Duodenal mucosa (tissue), 2 donors: ENCODE results near the gene HOXC12.

ENCODE experiments used
- H3K27ac ChIP-seq: one replicate; pipeline ENCODE4 v1.7.0; 2013; ENCODE audit warnings: low read depth, low read length
- H3K27me3 ChIP-seq, 2 donors: one replicate each; pipeline ENCODE4 v1.7.0; 2013; ENCODE audit warnings: low read length in 2 of 2, control low read depth in 1 of 2; ENCODE audit not compliant: insufficient read depth in 2 of 2, control insufficient read depth in 1 of 2
- H3K36me3 ChIP-seq, 2 donors: one replicate each; pipeline ENCODE4 v1.7.0; 2013; ENCODE audit warnings: low read length in 2 of 2, control low read depth in 1 of 2; ENCODE audit not compliant: insufficient read depth in 2 of 2, control insufficient read depth in 1 of 2
- H3K4me1 ChIP-seq, 2 donors: one replicate each; pipeline ENCODE4 v1.7.0; 2013; ENCODE audit warnings: low read length in 2 of 2, control low read depth in 1 of 2; ENCODE audit not compliant: insufficient read depth in 2 of 2, control insufficient read depth in 1 of 2
- H3K4me3 ChIP-seq, 2 donors: one replicate each; pipeline ENCODE4 v1.7.0; 2013; ENCODE audit warnings: low read length in 2 of 2, low read depth in 1 of 2
- H3K9ac ChIP-seq, 2 donors: one replicate each; pipeline ENCODE4 v1.7.0; 2013; ENCODE audit warnings: low read length in 2 of 2, low read depth in 1 of 2
- H3K9me3 ChIP-seq, 2 donors: one replicate each; pipeline ENCODE4 v1.7.0; 2013; ENCODE audit warnings: low read length in 2 of 2, control low read depth in 1 of 2; ENCODE audit not compliant: control insufficient read depth in 1 of 2

Gene HOXC12

GRCh38 chr12:53954694-53955035 is at the start of gene HOXC12:
Gene HOXC12 (plus strand): TSS chr12:53954903. CDS start chr12:53954930, 27 bp downstream.
- Histone ChIP-seq H3K4me1 (peaks cover 0 to 3% of the 10 kb centered on the region in 2 donors), H3K36me3 (no peaks in the 10 kb centered on the region), H3K4me3 (no peak within 1 kb of the TSS), H3K27ac (no peak within 1 kb of the TSS), H3K9me3 (no peaks in the 10 kb centered on the region), H3K9ac (no peak within 1 kb of the TSS), H3K27me3 (peaks cover 96 to 99% of the 10 kb centered on the region in 2 donors)

GRCh38 chr12:53907103-53907502 is 47.6 kb upstream of the HOXC12 start:
- Histone ChIP-seq H3K27me3 (peaks cover 13 to 25% of the 10 kb centered on the region in 2 donors), H3K9ac (no peak overlapping the region), H3K4me1 (no peaks in the 10 kb centered on the region), H3K9me3 (no peaks in the 10 kb centered on the region), H3K27ac (no peak overlapping the region), H3K36me3 (no peaks in the 10 kb centered on the region), H3K4me3 (no peak overlapping the region)

GRCh38 chr12:53916788-53917655 is 37.7 kb upstream of the HOXC12 start:
- no peaks in the 10 kb centered on the region for H3K36me3 ChIP-seq
- peaks cover 14 to 29% of the 10 kb centered on the region in 2 donors for H3K27me3 ChIP-seq
- H3K27ac ChIP-seq, result no peak overlapping the region
- H3K4me1 ChIP-seq, result no peaks in the 10 kb centered on the region
- H3K9me3 ChIP-seq, result no peaks in the 10 kb centered on the region
- H3K4me3 ChIP-seq, result no peak overlapping the region
- H3K9ac ChIP-seq, result no peak overlapping the region

GRCh38 chr12:53924521-53925405 is 29.9 kb upstream of the HOXC12 start:
- Histone ChIP-seq H3K9me3 (no peaks in the 10 kb centered on the region), H3K4me1 (no peaks in the 10 kb centered on the region), H3K36me3 (no peaks in the 10 kb centered on the region), H3K27me3 (peaks cover 60 to 77% of the 10 kb centered on the region in 2 donors), H3K27ac (no peak overlapping the region), H3K9ac (no peak overlapping the region), H3K4me3 (no peak overlapping the region)

GRCh38 chr12:53927220-53928029 is 27.3 kb upstream of the HOXC12 start:
- Histone ChIP-seq H3K4me1 (no peaks in the 10 kb centered on the region), H3K9me3 (no peaks in the 10 kb centered on the region), H3K36me3 (no peaks in the 10 kb centered on the region), H3K27me3 (peaks cover 74 to 94% of the 10 kb centered on the region in 2 donors), H3K9ac (no peak overlapping the region), H3K27ac (no peak overlapping the region), H3K4me3 (no peak overlapping the region)

GRCh38 chr12:53928054-53928835 is 26.5 kb upstream of the HOXC12 start:
- H3K9ac ChIP-seq, result no peak overlapping the region
- H3K27me3 ChIP-seq, result peaks cover 75 to 98% of the 10 kb centered on the region in 2 donors
- H3K27ac ChIP-seq, result no peak overlapping the region
- H3K36me3 ChIP-seq, result no peaks in the 10 kb centered on the region
- H3K4me3 ChIP-seq, result no peak overlapping the region
- no peaks in the 10 kb centered on the region for H3K4me1 ChIP-seq
- H3K9me3 ChIP-seq, result no peaks in the 10 kb centered on the region

- no peaks in the 10 kb centered on the region for H3K9me3 ChIP-seq
- H3K9ac ChIP-seq, result no peak overlapping the region
- H3K36me3 ChIP-seq, result no peaks in the 10 kb centered on the region
- no peak overlapping the region for H3K4me3 ChIP-seq
- no peaks in the 10 kb centered on the region for H3K4me1 ChIP-seq
- H3K27me3 ChIP-seq, result peaks cover 85 to 98% of the 10 kb centered on the region in 2 donors
- no peak overlapping the region for H3K27ac ChIP-seq
Observed at GRCh38 chr12:53929527-53929926, 25.2 kb upstream of the HOXC12 start.

- H3K27me3 ChIP-seq, result peaks cover 90 to 98% of the 10 kb centered on the region in 2 donors
- no peak overlapping the region for H3K9ac ChIP-seq
- H3K4me1 ChIP-seq, result no peaks in the 10 kb centered on the region
- no peaks in the 10 kb centered on the region for H3K36me3 ChIP-seq
- no peak overlapping the region for H3K27ac ChIP-seq
- H3K9me3 ChIP-seq, result no peaks in the 10 kb centered on the region
- no peak overlapping the region for H3K4me3 ChIP-seq
Observed at GRCh38 chr12:53930591-53931255, 24.0 kb upstream of the HOXC12 start.
